OCI-M2 (cell line): ENCODE measurements around the gene GPC5.
"Not testable (repeated sequence)": the region's sequence is repeated elsewhere in the genome, so short reads cannot be mapped to it uniquely, and the experiment has no call there.

Experiments used
- DNase-seq: peaks from one replicate; lab custom pipeline; 2025; ENCODE audit not compliant: unreplicated experiment; lab: John Stamatoyannopoulos, UW

Gene GPC5

DNA sequence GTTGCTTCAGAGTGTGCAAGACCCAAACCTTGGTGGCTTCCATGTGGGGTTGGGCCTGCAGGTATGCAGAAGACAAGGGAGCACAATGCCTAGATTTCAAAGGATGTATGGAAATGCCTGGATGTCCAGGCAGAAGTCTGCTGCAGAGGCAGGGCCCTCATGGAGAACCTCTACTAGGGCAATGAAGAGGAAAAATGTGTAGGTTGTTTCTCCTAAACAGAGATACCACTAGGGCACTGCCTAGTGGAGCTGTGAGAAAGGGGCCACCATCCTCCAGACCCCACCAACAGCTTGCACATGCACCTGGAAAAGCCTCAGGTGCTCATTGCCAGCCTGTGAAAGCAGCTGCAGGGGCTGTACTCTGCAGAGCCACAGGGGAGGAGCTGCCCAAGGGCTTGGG is 1295.6 kb downstream of the GPC5 start:
- DNase-seq, result no peak

- DNase-seq, result not testable (repeated sequence)
Observed at GRCh38 chr13:92695827-92696226, 1297.4 kb downstream of the GPC5 start.

DNA sequence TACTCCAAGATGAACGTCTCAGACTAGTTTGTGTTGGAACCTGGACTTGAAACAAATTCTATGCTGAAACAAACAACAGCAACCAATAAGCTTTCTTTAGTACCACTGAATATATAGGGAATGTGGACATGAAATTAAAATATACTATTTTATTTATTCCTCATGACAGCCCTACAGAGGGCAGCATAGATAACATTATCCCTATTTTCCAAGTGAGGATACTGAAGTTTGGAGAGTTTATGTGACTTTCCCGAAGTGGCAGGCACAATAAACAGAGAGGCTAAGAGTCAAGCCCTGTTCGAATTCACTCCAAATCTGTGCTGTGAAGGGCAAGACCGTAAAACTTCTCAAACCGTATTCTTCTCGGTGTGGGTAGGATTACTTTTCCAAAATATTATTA is 1318.3 kb downstream of the GPC5 start:
- DNase-seq, result no peak

DNA sequence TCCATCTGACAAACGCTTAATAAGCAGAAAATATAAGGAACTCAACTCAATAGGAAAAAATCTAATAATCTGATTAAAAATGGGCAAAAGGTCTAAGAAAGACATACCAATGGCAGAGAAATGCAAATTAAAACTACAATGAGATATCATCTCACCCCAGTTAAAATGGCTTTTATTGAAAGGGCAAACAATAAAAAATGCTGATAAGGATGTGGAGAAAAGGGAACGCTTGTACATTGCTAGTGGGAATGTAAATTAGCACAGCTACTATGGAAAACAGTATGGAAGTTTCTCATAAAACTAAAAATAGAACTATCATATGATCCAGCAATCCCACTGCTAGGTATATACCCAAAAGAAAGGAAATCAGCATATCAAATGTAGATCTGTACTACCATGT is 1319.4 kb downstream of the GPC5 start:
- DNase-seq, result no peak

DNA sequence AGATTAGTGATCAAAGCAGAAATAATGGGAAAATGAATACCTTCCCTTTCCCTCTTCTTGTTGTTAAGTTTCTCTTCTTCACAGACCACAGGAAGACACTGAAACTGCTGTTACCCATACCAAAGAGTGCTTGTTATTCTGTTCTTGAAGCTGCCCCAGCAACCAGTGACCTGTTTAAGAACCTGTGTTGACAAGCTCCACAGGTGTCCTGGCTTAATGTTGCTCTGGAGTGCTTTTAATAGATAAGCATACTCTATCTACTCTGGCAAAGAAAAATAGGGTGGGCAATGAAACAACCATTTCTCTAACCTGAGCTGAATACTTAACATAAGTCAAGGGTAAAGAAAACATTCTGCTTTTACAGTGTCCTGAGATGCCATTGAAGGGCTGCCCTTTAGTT is 1321.4 kb downstream of the GPC5 start:
- DNase-seq, result no peak

GRCh38 chr13:92721620-92722019 is 1323.2 kb downstream of the GPC5 start:
- no peak for DNase-seq

DNA sequence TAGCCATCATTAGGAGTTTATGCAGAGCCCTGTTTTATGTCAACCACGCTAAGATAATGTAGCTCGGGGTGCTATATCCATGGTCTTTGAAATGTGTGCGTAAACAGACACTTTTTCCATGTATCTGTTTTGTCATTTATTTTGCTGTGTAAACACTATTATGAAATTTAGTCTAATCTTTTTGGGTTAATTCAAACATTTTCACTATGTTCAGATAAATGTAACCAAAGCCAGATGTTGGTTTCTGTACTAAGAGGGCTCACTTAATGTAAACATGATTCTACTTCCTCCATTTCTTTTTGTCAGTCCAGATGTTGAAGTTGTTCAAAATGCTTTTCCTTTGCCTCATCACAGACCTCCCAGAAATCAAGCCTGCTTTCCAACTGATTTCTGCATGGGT is 1328.7 kb downstream of the GPC5 start:
- no peak for DNase-seq

DNA sequence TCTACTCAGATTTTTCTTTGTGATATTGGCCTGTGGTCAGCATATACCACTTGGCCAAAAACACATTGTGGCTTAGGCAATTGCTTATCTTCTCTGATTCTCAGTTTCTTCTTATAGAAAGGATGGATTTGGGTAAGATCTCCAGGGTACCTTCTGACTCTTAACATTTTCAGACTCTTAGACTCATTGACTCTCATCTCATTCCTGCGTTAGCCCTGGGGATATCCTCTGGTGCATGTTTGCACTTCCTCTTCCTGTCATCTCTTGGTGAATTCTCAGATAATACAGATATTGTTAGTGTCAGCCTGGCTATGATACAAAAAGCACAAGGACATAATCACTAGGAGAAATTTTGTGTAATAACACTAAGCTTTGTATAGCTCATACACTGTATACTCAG is 1335.6 kb downstream of the GPC5 start:
- DNase-seq, result no peak

DNA sequence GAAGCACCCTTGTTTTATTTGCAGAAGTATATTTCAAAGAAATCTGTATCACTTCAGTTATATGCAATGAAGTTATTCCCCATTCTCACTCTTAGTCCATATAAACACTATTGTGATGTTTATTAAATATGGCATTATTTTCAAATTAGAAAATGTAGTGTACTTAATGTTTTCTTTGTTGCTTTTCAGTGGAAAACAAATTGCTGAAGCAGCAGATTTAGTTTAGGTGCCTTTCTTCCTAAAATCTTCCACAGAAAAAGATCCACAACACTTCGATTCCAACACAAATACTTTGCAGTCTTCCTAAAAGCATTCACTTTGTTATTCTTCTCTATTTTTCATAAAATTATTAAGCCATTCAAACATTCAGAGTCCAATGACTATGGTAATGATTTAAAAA is 1336.1 kb downstream of the GPC5 start:
- no peak for DNase-seq

DNA sequence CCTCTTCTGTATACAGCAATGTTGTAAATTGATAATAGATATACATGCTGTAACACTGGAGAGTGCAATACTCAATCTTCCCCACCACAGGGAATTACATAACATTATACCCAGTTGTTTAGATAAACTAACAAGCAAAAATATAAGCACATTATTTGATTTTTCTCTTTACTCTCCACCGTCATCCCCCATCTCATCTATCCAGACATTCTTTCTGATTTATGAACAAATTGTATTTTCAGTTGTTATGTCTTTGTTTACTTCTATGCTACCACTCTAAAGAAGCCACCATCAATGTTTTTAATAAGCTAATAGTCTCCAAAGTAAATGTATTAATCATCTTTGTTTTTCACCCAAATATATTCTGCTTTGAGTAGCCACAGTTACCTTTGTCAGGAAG is 1337.5 kb downstream of the GPC5 start:
- no peak for DNase-seq

DNA sequence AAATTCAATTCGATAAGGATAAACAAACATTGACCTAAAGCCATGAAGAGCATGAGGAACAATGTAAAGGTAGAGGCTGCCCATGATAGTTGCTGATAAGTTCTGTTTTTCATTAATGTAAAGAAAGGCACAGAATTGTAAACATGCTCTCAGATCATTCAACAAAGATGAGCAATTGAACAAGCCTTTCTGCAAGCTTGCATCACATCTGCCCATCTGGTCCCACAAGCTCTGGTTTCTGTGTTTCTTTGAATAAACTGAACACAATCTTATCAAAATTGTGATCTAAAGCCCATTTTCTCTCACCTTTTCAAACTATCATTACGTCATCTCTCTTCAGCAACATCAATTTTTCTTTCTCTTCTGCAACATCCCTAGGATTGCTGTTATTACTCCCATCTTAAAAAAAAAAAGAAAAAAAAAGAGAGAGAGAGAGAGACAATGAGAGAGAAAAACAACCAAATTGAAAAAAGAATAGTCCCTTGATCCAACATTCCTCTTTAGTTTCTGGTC is 1340.9 kb downstream of the GPC5 start:
- no peak for DNase-seq

DNA sequence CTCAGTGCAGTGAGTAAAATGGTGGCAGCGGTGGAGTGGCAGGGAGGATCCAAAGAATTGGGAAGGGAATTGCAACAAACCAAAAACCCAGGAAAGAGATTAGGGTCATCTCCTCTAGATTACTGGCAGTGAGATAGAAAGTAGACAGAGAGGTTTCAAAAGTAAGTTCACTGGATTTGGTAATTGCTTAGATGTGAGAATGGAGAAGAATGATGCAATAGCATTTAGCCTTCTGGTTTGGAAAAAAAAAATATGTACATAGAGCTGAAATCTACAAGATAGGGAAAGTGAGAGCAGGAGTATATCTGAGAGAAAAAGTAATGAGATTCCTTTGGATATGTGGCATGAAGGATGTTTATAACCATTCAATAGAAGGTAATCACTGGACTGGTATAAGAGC is 1345.6 kb downstream of the GPC5 start:
- no peak for DNase-seq

DNA sequence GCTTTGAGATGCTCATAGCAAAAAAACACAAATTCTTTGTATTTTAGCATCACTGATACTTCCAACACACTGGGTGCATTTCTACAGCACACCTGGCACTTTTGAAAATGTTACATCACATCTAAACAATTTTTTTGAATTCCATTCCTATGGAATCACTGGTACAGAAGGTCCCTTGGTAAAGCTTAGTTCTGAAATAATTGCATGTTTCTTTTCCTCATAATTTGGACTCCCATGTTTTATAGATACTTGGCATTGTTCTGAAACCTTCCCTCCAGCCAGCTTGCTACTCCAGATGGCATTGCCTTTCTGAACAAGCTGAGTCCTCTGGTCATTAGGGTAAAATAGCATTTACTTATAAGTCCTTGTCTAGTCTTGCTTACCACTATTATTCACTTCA is 1346.8 kb downstream of the GPC5 start:
- no peak for DNase-seq

GRCh38 chr13:92752705-92753104 is 1354.3 kb downstream of the GPC5 start:
- DNase-seq, result not testable (repeated sequence)

GRCh38 chr13:92761710-92762109 is 1363.3 kb downstream of the GPC5 start:
- DNase-seq, result no peak

- DNase-seq, result no peak
Observed at GRCh38 chr13:92767468-92767867, 1369.0 kb downstream of the GPC5 start.

DNA sequence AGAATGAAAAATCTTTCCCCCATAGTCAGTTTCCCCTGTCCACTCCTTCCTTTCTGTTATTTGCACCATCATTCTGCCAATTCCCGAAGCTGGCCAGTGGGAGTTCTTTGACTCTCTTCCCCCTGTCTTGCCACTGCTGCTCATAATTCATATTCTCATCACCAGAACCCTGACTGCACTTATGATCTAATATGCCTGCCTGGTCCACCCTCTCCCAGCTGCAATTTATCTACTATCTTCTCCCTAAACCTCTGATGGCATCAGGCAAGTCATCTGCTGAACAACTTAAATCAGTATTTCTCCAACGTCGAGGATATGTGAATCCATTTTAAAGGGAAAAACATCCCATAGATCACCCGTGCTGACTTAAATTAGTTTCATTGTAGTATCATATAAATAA is 1370.2 kb downstream of the GPC5 start:
- DNase-seq, result no peak

DNA sequence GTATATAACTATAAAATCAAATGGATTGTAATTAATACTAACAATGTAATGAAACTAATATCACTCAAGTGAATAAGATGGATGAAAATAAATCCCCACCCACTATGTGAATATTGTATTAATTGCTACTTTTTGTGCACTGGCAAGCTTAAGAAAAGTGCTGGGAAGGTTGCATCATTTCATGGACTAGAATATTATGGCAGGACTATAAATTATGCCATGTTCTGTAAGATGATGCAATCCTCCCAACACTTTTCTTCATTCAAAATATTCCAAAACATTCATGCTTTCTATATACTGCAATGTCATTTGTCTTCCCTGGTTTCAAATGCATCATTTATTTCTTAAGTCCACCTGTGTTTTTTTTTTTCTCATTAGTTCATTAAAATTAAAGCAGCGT is 1370.6 kb downstream of the GPC5 start:
- no peak for DNase-seq

- no peak for DNase-seq
Observed at GRCh38 chr13:92775658-92776057, 1377.2 kb downstream of the GPC5 start.

DNA sequence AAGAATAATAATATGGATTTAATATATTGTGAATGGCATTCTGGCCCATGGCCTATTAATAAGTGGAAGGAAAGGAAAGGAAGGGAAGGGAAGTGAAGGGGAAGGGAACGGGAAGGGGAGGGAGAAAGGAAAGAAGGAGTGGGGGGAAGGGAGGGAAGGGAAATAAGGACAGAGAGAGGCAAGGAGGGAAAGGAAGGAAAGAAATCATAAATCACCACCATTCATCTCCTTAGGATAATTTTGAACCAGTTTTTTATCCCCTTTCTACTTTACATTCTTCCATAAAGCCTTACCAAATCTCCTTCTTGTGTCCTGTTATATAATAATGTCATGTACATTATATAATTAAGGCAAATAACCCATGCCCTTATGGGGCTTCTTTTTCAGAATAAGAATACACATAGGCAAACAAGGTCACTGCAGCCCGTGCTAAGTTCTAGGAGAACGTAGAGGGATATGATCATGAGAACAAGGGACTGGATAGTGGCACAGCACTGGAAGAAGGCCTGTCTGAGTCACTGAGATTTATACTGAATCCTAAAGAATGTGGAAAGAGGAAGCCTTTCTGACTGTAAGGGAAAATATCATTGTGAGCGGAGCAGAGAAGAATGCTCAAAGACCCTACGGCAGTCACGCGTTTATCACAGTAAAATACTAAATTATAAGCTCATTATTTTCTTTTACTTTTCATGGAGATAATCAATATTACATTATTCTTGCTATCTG is 1383.7 kb downstream of the GPC5 start:
- no peak for DNase-seq

- DNase-seq, result no peak
Observed at GRCh38 chr13:92802776-92803175, 1404.4 kb downstream of the GPC5 start.

- no peak for DNase-seq
Observed at GRCh38 chr13:92804346-92804745, 1405.9 kb downstream of the GPC5 start.

DNA sequence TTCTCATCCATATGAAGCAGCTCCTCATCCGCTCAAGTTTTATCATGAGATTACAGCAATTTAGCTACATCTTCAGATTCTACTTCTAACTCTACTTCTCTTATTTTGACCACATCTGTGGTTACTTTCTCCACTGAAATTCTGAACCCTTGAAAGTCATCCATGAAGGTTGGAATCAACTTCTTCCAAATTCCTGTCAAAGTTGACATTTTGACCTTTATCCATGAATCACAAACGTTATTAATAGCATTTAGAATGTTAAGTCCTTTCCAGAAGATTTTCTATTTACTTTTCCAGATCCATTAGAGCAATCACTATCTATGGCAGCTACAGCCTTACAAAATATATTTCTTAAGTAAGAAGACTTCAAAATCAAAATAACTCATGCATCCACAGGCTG is 1406.5 kb downstream of the GPC5 start:
- DNase-seq, result no peak
